Measurements from ENCODE around the gene SKAP1.
"Not testable (repeated sequence)": the region's sequence is repeated elsewhere in the genome, so short reads cannot be mapped to it uniquely, and the experiment has no call there.

SKAP1 gene

DNA sequence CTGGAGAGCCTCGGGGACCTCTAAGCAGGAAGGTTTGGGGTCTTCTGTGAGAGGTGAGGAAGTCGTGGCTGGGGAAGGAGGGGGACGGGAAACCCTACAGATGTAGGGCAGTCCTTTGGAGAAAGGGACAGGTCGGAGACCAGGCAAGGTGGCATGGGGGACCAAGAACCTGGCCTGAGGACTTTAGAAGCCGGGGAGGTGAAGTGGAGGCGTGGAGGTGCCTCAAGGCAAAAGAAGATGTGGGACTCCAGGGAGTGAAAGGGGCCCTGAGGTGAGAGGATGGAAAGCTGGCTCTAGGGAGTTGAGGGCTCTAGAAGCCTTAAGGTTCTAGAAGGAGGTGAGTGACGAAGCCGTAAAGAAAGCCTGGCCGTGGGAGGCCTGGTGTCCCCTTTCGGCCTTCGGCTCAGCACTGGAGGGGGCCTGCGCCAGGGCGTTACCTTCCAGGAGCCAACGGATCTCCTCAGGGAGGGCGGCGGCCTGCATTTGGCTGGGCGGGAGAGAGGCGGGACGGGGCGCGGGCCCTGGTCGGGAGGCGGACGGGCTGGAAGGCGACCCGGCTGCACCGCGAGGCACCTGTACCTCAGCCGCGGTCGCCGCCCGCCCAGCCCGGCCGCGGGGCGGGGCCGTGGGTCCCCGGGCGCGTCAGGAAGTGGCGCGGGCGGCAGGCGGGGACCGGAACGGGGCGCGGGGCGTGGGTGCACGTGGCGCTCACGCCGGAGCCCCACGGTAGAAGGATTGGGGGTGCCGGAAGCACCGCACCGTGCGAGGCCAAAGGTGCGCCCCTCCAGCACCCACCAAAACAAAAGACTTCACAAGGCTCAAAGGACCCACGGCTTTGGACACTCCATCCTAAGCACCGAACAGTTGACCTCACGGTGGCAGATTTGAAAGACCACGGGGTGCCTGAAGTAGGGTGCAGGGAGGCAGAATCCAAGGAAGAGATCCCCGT, at the start of gene SKAP1:
SKAP1 (minus strand) TSS at position 577 of the 949 bp plus-strand sequence.
- peak; percentile 58 for DNase-seq (ENCODE audit: low read depth)

DNA sequence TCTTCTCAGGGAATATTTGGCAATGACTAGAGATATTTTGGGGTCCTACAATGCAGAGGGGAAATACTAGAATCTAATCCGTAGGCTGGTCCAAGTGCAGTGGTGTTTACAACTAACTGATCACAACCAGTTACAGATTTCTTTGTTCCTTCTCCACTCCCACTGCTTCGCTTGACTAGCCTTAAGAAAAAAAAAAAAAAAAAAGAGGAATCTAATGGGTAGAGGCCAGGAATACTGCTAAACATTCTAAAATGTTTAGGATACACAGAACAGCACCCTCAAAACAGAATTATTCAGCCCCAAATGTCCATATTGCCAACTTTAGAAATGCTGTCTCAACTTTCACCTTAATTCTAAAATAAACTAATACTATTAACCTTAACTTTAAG, 49.0 kb upstream of the SKAP1 start:
- no peak for DNase-seq (ENCODE audit: low read depth)

DNA sequence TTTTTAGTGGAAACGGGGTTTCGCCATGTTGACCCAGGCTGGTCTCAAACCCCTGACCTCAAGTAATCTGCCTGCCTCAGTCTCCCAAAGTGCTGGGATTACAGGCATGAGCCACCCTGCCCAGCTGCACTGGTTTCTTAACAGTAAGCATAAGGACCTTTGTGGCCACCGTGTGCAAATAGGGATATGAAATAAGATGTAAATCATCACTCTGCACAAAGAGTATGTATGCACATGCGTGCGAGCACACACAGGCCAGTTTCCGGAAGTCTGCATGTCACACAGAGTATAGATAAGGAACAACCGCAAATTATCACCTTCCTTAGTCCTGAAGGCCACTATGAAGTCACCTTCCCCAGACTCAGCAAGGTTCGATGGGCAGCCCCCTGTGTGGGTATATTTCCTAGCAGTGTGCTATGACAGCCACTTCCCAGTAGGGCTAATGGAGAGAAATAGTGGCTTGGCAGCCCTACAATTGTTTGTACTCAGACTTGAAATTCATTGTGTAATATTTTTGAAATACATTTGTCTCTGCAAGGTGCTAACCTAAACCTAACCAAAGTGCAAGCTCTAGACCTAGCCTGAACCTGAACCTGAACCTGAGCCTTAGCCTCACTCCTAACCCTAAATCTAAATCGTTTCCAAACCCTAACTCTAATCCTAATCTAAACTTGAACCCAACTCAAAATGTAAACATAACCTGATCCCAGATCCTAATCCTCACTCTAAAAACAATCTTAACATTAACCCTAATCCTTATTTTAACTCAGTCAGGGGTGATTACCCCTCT, 48.4 kb upstream of the SKAP1 start:
- DNase-seq (ENCODE audit: low read depth), result no peak

DNA sequence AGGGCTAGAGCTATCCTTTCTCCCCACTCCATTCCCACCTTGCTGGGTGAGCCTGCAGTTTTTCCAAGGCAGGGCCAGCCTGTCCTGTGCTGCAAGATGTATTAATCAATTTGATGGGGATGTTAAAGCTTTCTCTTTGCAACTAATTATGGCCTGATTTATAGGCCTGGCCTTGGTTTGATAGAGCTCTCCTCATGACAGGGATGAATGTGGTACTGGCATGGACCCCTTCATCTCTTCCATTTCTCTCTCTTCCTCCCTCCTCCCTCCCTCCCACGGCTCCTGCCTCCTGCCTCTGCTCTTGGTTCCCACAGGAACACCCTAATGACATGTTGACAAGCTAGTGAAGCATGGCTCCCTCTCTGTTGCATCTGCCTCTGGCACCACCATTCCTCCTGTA, 47.2 kb upstream of the SKAP1 start:
- no peak for DNase-seq (ENCODE audit: low read depth)

DNA sequence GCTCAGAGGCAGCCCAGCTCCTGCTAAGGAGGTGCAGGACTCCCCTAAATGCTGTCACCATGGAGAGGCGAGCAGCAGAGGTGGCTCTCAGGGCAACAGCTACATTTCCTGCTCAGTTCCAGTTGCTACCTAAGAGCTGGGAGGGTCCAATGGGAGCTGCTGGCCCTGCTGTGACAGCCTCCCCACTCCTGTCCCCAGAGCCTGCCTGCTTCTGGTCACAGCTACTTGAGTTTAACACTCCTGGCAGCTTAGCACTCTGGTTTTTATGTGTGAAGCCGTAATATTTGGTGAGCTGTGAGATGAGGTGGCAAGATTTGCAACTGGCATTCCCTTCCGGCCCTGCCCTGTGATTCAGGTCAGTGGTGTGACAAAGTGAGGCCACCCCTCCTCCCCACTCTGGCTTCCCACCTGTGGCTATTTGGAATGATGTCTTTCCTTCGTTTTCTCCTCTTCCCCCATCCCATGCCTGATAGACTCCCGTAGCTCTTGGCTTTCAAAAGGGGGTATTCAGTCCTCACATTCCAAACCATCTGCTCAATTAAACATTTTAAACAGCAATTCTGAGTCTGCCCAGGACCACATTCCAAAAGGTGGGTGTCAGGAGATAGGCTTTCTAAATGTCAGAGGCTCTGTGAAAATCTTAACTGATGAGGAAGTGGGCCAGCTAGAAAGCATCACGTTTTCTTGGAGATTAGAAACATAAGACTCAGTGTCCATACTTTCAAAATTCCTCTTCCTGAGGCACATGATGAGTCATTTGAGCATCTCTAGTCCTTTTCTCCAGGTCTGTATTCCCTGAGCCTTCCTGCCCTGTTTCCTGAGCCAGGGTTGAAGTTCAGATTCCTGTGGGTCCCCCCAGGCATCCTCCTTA, 42.6 kb upstream of the SKAP1 start:
- no peak for DNase-seq (ENCODE audit: low read depth)

DNA sequence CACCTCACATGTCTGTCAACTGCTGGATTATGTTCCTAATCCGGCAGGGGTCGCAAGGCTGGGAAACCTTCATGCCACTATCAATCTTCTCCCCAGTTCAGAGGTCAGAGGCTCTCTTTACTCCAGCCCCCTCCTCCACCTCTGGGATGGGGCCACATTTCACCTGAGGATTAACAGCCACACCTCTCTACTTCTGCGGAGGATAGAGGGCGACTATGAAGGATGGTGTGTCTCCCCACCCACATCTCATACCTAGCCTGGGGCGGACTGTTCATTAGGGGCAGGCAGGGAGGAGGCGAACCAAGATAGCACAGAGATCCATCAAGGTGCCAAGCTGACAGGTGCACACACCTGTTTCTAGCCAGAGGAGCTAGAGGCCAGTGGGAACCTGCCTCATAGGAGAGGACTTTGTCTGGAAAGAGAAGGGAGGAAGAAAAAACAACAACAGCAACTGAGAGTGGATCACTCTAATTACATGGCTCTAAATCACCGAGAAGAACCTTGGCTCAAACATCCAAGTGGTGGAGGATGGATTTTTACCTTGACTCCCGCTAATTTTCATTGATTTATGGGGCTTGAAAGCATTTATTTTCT, 41.9 kb upstream of the SKAP1 start:
- DNase-seq (ENCODE audit: low read depth), result no peak

DNA sequence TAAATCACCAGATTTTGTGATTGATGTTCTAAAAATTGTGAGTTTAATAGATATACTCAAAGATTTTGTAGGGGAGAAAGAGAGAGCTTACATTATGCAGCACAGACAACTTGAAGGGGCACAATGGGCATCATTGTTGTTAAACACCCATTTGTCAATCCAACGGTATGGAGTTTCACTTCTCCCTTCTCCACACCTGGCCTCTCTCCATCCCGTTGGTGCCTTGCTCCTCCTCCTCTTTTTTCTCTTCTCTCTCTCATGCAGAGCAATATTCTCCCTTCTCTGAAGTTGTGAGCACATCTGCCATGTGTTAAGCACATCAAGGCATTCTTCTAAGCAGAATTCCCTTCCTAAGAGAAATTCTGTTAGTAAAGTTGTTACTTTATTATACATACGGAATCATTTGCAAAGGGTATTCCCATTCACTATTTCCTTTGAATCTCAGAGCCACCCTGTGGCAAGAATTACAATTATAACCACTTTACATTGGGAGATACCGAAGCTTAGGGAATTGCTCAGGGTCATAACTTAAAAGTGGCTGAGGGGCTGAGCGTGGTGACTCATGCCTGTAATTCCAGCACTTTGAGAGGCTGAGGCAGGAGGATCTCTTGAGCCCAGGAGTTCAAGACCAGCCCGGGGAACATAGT, 40.5 kb upstream of the SKAP1 start:
- no peak for DNase-seq (ENCODE audit: low read depth)

DNA sequence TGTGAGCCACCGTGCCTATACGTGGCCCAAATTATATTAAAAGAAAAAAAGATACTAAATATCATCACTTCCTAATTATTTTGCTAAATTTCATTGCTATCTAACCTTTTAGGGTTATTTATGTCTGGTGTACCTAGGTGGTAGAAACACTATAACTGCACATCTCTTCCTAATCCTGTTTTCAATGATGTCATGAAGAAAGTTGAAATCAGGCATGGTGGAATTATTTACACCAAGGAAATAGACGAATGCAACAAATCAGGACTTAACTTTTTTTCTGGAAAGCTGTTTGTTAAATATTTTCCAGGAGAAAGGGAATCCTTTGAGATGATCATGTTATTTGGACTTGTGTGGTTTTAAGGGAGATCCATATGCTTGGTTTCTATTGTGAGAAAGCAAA, 39.2 kb upstream of the SKAP1 start:
- DNase-seq (ENCODE audit: low read depth), result no peak

DNA sequence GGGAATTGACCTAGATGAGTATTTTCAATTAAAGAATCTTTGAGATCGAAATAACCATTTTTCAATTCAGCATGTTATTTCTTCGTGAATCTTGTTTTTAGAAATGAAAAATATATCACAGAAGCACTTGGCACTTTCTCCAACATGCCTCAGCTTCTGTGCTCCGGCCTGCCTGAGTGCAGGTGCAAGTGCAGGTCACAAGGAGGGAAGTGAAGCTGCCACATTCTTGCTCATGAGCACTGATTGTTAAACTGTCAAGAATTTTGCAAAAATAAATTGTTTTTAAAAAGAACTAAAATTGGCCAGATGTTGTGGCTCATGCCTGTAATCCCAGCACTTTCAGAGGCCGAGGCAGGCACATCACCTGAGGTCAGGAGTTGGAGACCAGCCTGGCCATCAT, 38.3 kb upstream of the SKAP1 start:
- no peak for DNase-seq (ENCODE audit: low read depth)

DNA sequence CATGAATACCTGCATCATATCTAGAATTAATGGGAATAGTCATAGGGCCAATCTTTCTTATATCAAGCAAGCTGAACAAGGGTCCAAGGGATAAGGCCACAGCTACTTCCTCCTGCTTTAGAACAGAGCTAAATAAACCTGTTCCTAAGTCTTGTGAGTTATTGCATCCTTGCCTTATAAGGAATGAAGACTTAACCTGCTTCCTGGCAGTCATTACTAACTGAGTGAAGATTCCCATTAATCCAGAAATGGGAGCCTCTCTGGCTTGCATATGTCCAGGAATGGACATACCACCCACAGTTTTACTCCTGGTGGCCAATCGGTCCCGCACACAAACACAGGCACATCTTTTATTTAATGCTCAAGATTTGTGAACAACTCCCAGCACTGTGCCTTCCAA, 35.9 kb upstream of the SKAP1 start:
- no peak for DNase-seq (ENCODE audit: low read depth)

DNA sequence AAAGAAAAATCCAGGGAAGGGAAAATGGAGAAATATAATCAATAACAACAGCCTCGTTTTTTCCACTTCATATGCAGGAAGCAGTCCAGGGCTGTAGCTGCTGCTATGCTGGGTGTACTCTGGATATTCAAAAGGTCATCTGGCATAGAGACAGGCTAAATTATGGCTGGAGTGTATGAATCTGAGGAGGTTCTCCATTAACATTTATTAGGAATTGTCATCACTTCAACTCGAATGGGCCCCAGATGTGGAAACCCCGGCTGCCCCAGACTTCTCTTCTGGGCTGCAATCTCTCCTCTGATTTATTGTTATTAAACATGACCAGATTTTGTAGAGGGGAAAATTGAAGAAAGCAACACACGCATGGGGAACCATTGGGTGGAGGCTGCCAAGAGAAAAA, 33.5 kb upstream of the SKAP1 start:
- no peak for DNase-seq (ENCODE audit: low read depth)

DNA sequence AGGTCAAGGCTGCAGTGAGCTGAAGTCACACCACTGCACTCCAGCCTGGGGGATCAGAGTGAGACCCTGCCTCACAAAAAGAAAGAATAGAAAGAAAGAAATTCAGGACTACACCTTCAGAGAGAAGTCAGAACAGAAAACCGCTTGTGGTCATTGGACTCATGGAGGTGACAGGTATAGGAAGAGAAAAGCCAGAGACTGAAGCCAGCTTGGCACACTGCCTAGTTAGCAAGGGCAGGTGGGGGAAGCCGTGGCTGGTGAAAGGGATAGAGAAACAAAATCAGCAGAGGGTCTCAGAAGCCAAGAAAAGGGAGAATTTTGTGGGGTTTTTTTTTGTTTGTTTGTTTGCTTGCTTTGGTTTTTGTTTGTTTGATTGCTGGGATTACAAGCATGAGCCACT, 32.9 kb upstream of the SKAP1 start:
- no peak for DNase-seq (ENCODE audit: low read depth)

DNA sequence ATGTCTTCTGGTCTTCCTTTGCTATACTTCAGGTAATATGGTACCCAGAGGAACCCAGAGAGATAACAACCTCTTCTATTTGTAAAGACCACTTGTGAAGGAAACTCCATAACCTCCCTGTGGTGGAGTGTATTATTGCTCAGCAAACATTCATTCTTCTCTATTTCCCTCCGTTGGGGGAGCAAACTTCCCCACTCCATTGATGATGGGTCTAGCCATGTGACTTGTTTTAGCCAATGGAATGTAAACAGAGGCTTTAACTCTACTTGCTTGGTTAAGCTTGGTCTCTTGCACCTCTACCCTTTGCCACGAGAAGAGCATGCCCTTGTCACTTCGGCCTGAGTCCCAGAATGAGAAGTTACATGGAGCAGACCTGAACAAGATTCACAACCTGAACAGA, 30.0 kb upstream of the SKAP1 start:
- DNase-seq (ENCODE audit: low read depth), result no peak

DNA sequence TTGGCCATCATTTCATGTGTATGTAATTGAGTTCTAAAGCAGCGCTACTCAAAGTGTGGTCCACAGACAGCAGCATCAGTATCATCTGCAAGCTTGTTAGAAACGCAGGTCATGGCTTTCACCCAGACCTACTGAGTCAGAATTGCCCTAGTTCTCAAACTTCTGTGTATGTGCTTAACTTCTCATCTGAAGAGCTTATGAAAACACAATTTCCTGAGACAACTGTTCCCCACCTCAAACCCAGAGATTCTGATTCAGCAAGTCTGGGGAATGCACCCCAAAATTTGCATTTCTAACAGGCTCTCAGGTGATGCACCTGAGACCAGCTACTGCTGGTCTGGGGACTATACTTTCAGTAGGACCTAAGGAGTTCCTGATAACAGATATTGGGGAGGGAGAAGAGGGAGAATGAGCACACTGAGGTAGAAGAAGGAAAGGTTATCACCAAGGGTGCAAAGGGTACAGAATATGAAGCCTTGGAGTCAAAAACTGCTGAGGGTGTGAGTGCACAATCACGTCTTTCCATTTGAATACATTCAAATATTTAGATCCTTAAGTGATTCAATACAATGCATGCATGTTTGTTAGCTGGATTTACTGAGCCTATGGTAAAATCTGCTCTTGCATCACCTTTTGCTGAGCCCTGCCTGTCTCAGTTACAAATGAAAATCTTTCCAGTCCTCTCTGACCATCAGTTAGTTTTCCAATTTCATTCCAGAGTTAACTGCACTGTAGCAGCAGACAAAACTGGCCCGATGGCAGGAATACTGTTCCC, 29.2 kb upstream of the SKAP1 start:
- no peak for DNase-seq (ENCODE audit: low read depth)

DNA sequence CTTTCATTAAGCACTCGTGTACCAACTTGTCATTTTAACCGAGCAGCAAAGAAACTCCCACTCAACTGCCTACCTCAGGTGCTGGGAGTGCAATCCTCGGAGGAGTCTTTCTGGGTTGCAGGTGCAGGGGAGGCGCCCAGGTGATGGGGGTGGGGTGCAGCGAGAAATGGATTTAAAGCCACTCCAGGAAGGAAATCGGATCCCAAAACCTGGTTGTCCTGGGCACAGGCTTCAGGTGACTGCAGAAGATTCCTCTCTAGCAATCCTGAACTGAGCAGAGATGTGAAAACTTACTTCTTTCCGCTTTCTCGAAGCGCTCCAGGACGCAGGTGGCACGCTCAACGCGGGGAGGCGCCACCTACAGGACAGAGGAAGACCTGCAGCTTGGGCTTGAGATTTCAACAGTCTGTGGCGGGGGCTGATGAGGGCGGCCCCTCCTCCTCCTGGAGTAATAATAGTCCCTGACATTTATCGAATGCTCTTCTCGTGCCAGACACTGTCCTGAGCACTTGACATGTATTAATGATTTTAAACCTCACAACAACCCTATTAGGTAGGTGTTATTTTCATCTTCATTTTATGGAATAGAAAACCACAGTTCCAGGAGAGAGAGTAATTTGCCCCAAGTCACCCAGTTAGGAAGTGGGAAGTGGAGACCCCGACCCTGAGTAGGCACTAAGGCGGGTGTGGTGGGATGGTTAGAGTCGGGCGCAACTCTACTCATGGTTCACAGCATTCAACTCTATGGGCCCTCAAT, 27.2 kb upstream of the SKAP1 start:
- peak; percentile 63 for DNase-seq (ENCODE audit: low read depth)

DNA sequence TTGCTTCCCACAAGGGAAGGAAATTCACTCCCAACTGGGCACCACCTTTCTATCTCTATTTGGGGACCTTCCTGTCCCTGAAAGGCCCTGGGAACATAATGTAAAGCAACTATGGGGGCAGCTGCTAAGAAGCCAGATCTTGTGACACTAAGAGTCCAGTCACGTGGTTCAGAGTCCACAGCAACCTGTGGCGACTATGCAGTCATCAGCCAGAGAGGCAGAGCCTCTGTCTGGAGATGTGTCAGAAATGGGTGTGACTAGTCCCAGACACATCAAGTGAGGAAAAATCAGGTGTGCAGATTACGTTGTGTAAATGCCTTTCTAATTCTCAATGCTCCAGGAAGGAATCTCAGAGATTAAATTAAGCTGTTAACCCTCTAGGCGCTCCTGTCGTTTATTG, 26.6 kb upstream of the SKAP1 start:
- DNase-seq (ENCODE audit: low read depth), result no peak

DNA sequence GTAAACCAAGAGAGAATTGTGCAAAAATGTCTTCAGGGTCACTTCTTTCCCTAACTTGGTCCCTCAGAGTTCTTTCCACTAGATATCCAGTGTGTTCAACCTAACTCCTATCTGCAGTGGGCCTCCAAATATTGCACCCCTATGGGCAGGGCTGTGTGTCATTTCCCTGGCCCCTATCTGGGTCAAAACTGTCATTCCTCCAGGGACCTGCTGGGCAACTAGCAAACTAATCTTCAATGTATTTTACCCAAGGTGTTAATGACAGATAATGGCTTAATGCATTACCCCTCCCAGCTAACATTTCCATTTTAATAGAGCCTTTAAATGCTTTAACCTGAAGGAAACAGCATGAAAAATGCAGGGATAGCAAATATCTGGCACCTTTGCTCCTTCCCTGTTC, 25.8 kb upstream of the SKAP1 start:
- no peak for DNase-seq (ENCODE audit: low read depth)

DNA sequence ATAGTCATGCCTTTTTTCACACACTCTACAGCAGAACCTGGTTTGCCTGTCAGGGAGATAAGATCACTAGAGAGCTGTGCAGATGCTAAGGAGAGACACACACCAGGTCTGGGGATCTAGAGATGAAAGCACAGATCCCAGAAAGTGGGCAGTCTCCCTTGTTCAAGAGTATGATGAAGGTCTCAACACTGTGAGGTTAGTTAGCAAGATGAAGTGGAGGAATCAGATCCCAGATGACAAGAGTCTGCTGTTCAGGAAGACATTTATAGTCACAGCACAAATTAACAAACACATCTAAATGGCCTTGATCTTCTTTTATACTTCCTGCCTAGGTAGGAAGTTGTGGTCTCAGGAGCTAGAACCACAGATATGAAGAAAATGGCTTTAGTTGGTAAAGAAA, 23.4 kb upstream of the SKAP1 start:
- DNase-seq (ENCODE audit: low read depth), result no peak

DNA sequence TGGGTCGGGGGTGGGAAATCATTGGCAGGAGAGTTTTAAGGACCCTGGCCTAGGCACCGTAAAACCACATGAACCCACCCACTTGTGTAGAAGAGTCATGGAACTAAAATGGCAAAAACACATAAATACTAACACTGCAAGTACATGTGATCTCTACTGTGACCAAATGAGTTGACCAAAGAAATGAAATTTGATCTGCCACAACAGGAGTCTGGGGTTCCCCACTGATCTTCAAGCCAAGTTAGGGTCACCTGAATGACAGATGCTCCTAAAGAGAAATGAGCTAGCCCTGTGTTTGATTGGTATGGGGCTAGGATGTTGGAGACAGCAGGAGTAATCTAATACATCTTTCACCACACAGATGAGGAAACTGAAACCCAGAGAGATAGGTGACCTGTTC, 21.5 kb upstream of the SKAP1 start:
- DNase-seq (ENCODE audit: low read depth), result no peak

DNA sequence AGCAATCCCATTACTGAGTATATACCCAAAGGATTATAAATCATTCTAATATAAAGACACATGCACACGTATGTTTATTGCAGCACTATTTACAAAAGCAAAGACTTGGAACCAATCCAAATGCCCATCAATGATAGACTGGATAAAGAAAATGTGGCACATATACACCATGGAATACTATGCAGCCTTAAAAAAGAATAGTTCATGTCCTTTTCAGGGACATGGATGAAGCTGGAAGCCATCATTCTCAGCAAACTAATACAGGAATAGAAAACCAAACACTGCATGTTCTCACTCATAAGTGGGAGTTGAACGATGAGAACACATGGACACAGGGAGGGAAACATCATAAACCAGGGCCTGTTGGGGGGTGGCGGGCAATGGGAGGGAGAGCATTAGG, 19.3 kb upstream of the SKAP1 start:
- DNase-seq (ENCODE audit: low read depth), result not testable (repeated sequence)
